Measurements from ENCODE around the gene LRGUK. TPM values are rescaled to one million over a fixed set of nuclear protein-coding genes. Genes with fewer than 3 reads are reported as not detected.

Gene LRGUK
- total RNA-seq, 1 experiment from 2014 or later: 0.49 TPM

- no peaks in the 10 kb centered on the region for H3K36me3 ChIP-seq (ENCODE audit: control insufficient read depth in 1 of 2, insufficient read depth in 2 of 2, low read length in 2 of 2)
- ChIA-PET POLR2A (no interaction called here), RAD21 (ENCODE audit: low non-redundant PET in 1 of 2, low total read pairs in 2 of 2, uncharacterized antibody in 2 of 2, unreplicated experiment in 2 of 2) (no interaction called here), CTCF (no interaction called here)
- DNase-seq (ENCODE audit: low read depth, low spot score) (no peak), ATAC-seq (no peak)
- H3K9me2 ChIP-seq (ENCODE audit: insufficient read depth): no peaks in the 10 kb centered on the region
- H3K4me1 ChIP-seq (ENCODE audit: control insufficient read depth in 1 of 2, insufficient read depth in 2 of 2, low read length in 2 of 2): no peaks in the 10 kb centered on the region
- H3K27ac ChIP-seq (ENCODE audit: low read depth, low read length): no peak overlapping the region
- TF ChIP-seq ZNF274 (IDR thresholded peaks at IDR 0.05; ENCODE audit: low read depth, low read length) (no peak), POLR2A (IDR thresholded peaks at IDR 0.05; ENCODE audit: borderline replicate concordance, extremely low read depth, insufficient read depth, insufficient read length) (no peak), CBX3 (IDR thresholded peaks at IDR 0.05; ENCODE audit: low read depth) (no peak), ATF3 (IDR thresholded peaks at IDR 0.05) (no peak), POLR2AphosphoS5 (IDR thresholded peaks at IDR 0.05; ENCODE audit: low read depth, low read length) (no peak), SRF (IDR thresholded peaks at IDR 0.05; ENCODE audit: low read depth) (no peak), RAD21 (IDR thresholded peaks at IDR 0.05; ENCODE audit: low read depth) (no peak), ZFX (IDR thresholded peaks at IDR 0.05) (no peak), REST (IDR thresholded peaks at IDR 0.05; ENCODE audit: low read depth) (no peak), CEBPB (IDR thresholded peaks at IDR 0.05; ENCODE audit: low read depth) (no peak), SP1 (IDR thresholded peaks at IDR 0.05; ENCODE audit: low read depth) (no peak), EGR1 (IDR thresholded peaks at IDR 0.05; ENCODE audit: low read depth) (no peak)
- no peaks in the 10 kb centered on the region for H4K20me1 ChIP-seq (ENCODE audit: insufficient read depth)
- no peak overlapping the region for H3K9ac ChIP-seq (ENCODE audit: low read length)
- H3K79me2 ChIP-seq (ENCODE audit: insufficient read depth, low read length): no peaks in the 10 kb centered on the region
- H3K4me2 ChIP-seq (ENCODE audit: low read length): no peak overlapping the region
- H3K4me3 ChIP-seq (replicated peaks in 1 of 2; ENCODE audit: low read depth in 1 of 2, low read length in 2 of 2): no peak overlapping the region
- no TSS peak for BruUV-seq (replicated peaks)
- no peaks in the 10 kb centered on the region for H3K27me3 ChIP-seq (ENCODE audit: insufficient read depth, low read length)
- intact Hi-C loops (cut with micrococcal nuclease): no loop called here
- no peak overlapping the region for H2AFZ ChIP-seq (ENCODE audit: low read depth, low read length, poor library complexity, severe bottlenecking)
- no peaks in the 10 kb centered on the region for H3K9me3 ChIP-seq (ENCODE audit: control insufficient read depth in 1 of 2, insufficient read depth in 1 of 2, low read depth in 1 of 2, low read length in 2 of 2)
Observed at GRCh38 chr7:134197345-134197744, 70.2 kb downstream of the LRGUK start.

Data from HCT116 (cell line).